Measurements from ENCODE around the gene AGL. TPM values are rescaled to one million over a fixed set of nuclear protein-coding genes. Genes with fewer than 3 reads are reported as not detected.

AGL gene
- total RNA-seq (2022; extraction: Qiagen RNA extraction; ENCODE audit: low read depth): 2.9 to 4.9 TPM (median 4.2 TPM) in 5 replicates

GRCh38 chr1:99849744-99850458 is at the start of gene AGL:
Gene AGL (plus strand): TSS chr1:99850361. CDS start chr1:99851043, 682 bp downstream.

GRCh38 chr1:99969729-99970621 is 119.8 kb downstream of the AGL start, which contains the start of gene SLC35A3:
Gene SLC35A3 (plus strand): TSS chr1:99969996. CDS start chr1:99993555, 23,559 bp downstream.

Other genes with a start within 250 kb of the AGL start
- gene PALMD, start 204.2 kb upstream of the AGL start, total RNA-seq (2022; extraction: Qiagen RNA extraction; ENCODE audit: low read depth): 0.36 to 0.57 TPM (median 0.50 TPM) in 5 replicates
- 2.2 to 2.5 TPM (median 2.4 TPM) in 5 replicates for gene FRRS1, start 83.7 kb upstream of the AGL start, total RNA-seq (2022; extraction: Qiagen RNA extraction; ENCODE audit: low read depth)
- gene SLC35A3, start 119.6 kb downstream of the AGL start, total RNA-seq (2022; extraction: Qiagen RNA extraction; ENCODE audit: low read depth): 5.2 to 12.8 TPM (median 10.9 TPM) in 5 replicates

All from A549 treated with DMSO at 1 μM for 4 hours (cell line).